ENCODE data around the gene LTBP1. TPM values are rescaled to one million over a fixed set of nuclear protein-coding genes. Genes with fewer than 3 reads are reported as not detected.

The LTBP1 gene
- total RNA-seq, 2 experiments from 2014 or later = 61.1 to 82.6 TPM

- H3K79me2 ChIP-seq (ENCODE audit: insufficient read depth, low read depth, low read length) = no peaks in the 10 kb centered on the region
- H3K4me2 ChIP-seq (ENCODE audit: low read length) = no peak overlapping the region
- H3K9me3 ChIP-seq (ENCODE audit: low read length) = no peaks in the 10 kb centered on the region
- H3K9me2 ChIP-seq (ENCODE audit: insufficient read depth, low read length) = no peaks in the 10 kb centered on the region
- intact Hi-C loops (cut with micrococcal nuclease; ENCODE audit: unreplicated experiment) = no loop called here
- no peak for DNase-seq (ENCODE audit: low spot score)
- peaks cover 31% of the 10 kb centered on the region for H3K36me3 ChIP-seq (ENCODE audit: insufficient read depth, low read length)
- POLR2A ChIA-PET = interaction anchor here (0.6 kb wide), 1 partner anchor 338 kb away, joined by 4 read pairs; no protein-coding TSS in a partner anchor
- no peak overlapping the region for H3K27ac ChIP-seq (ENCODE audit: low read depth, low read length, poor library complexity, severe bottlenecking)
- H4K20me1 ChIP-seq (ENCODE audit: insufficient read depth, low read length) = 0 out of 2 replicates have a peak, but pooled peaks cover 3% of the 10 kb centered on the region
- no peak overlapping the region for H3K4me3 ChIP-seq (ENCODE audit: low read depth, low read length, poor library complexity, severe bottlenecking)
- H2AFZ ChIP-seq (ENCODE audit: low read length) = no peak overlapping the region
- H3K4me1 ChIP-seq (ENCODE audit: insufficient read depth, low read length, poor library complexity, severe bottlenecking) = no peaks in the 10 kb centered on the region
- CTCF ChIA-PET (ENCODE audit: unreplicated experiment) = no interaction called here
- no TSS peak for BruUV-seq (replicated peaks)
- no peak for TF ChIP-seq EZH2phosphoT487 (IDR thresholded peaks at IDR 0.05; ENCODE audit: borderline replicate concordance, low read depth, low read length)
- TF ChIP-seq, protein P1, sequence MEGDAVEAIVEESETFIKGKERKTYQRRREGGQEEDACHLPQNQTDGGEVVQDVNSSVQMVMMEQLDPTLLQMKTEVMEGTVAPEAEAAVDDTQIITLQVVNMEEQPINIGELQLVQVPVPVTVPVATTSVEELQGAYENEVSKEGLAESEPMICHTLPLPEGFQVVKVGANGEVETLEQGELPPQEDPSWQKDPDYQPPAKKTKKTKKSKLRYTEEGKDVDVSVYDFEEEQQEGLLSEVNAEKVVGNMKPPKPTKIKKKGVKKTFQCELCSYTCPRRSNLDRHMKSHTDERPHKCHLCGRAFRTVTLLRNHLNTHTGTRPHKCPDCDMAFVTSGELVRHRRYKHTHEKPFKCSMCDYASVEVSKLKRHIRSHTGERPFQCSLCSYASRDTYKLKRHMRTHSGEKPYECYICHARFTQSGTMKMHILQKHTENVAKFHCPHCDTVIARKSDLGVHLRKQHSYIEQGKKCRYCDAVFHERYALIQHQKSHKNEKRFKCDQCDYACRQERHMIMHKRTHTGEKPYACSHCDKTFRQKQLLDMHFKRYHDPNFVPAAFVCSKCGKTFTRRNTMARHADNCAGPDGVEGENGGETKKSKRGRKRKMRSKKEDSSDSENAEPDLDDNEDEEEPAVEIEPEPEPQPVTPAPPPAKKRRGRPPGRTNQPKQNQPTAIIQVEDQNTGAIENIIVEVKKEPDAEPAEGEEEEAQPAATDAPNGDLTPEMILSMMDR (conservative IDR thresholded peaks at IDR 0.05; ENCODE audit: low read length) = no peak
These were observed 159.4 kb downstream of the LTBP1 start for GRCh38 chr2:33106115-33106514.

- H3K4me1 ChIP-seq (ENCODE audit: insufficient read depth, low read length, poor library complexity, severe bottlenecking) = no peaks in the 10 kb centered on the region
- no peak overlapping the region for H3K27ac ChIP-seq (ENCODE audit: low read depth, low read length, poor library complexity, severe bottlenecking)
- no peak overlapping the region for H3K4me3 ChIP-seq (ENCODE audit: low read depth, low read length, poor library complexity, severe bottlenecking)
- no peak overlapping the region for H3K4me2 ChIP-seq (ENCODE audit: low read length)
- CTCF ChIA-PET (ENCODE audit: unreplicated experiment) = interaction anchor here (0.9 kb wide), 1 partner anchor 274 kb away, joined by 3 read pairs; no protein-coding TSS in a partner anchor
- H3K36me3 ChIP-seq (ENCODE audit: insufficient read depth, low read length) = peaks cover 46% of the 10 kb centered on the region
- POLR2A ChIA-PET = interaction anchor here (0.8 to 1.4 kb wide), 3 partner anchors 10 to 50 kb away, joined by 3 to 4 read pairs (median 3); no protein-coding TSS in a partner anchor
- TF ChIP-seq EZH2phosphoT487 (IDR thresholded peaks at IDR 0.05; ENCODE audit: borderline replicate concordance, low read depth, low read length) = no peak
- TF ChIP-seq, protein P1 (conservative IDR thresholded peaks at IDR 0.05; ENCODE audit: low read length) = no peak
- intact Hi-C loops (cut with micrococcal nuclease; ENCODE audit: unreplicated experiment) = no loop called here
- no peak overlapping the region for H2AFZ ChIP-seq (ENCODE audit: low read length)
- no TSS peak for BruUV-seq (replicated peaks)
- no peaks in the 10 kb centered on the region for H3K9me3 ChIP-seq (ENCODE audit: low read length)
- H4K20me1 ChIP-seq (ENCODE audit: insufficient read depth, low read length) = no peaks in the 10 kb centered on the region
- no peaks in the 10 kb centered on the region for H3K9me2 ChIP-seq (ENCODE audit: insufficient read depth, low read length)
- no peak for DNase-seq (ENCODE audit: low spot score)
- no peaks in the 10 kb centered on the region for H3K79me2 ChIP-seq (ENCODE audit: insufficient read depth, low read depth, low read length)
These were observed 161.1 kb downstream of the LTBP1 start for GRCh38 chr2:33107690-33108482.
